ENCODE results near the gene MIA2. TPM values are rescaled to one million over a fixed set of nuclear protein-coding genes. Genes with fewer than 3 reads are reported as not detected.
"Not testable (repeated sequence)": the region's sequence is repeated elsewhere in the genome, so short reads cannot be mapped to it uniquely, and the experiment has no call there.

MIA2 gene
- total RNA-seq, 1 experiment from 2014 or later: 65.7 TPM

- Histone ChIP-seq H3K27ac (ENCODE audit: low read length) (no peak overlapping the region), H3K9me2 (replicated peaks; ENCODE audit: insufficient read depth, low read length) (no peaks in the 10 kb centered on the region), H3K79me2 (ENCODE audit: low read length) (peaks cover 13% of the 10 kb centered on the region), H3K9ac (ENCODE audit: low read length) (no peak overlapping the region), H3K4me3 (ENCODE audit: low read length) (no peak overlapping the region), H3K4me1 (ENCODE audit: low read length) (no peaks in the 10 kb centered on the region), H3K36me3 (ENCODE audit: insufficient read depth, low read length) (peaks cover 29% of the 10 kb centered on the region; the same call in 1 of the 2 replicates), H3K9me3 (ENCODE audit: low read length) (no peaks in the 10 kb centered on the region), H4K20me1 (ENCODE audit: insufficient read depth, low read depth, low read length) (no peaks in the 10 kb centered on the region), H2AFZ (ENCODE audit: low read length) (no peak overlapping the region), H3K27me3 (ENCODE audit: low read length) (no peaks in the 10 kb centered on the region), H3K4me2 (ENCODE audit: low read depth, low read length, poor library complexity, severe bottlenecking) (no peak overlapping the region)
- no peak for DNase-seq
These were observed 83.3 kb downstream of the MIA2 start for GRCh38 chr14:39316830-39317553.

DNA sequence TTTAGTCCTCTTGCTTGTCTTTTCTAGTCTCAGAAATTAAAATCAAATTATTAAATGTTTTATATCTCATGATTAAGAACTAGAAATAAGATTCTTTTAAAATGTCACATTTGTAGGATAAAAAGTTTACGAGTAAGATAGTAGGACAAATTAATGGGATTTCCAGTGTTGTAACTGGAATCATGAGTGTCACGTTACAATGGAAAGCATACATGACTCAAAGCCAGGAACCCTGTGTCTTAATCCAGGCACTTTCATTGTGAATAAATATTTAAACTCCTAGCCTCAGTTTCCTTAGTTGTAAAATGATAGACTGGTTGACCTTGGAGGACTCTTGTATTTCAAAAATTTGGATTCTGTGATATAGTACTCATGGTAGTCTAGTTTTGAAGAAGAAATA is 84.9 kb downstream of the MIA2 start:
- H3K36me3 ChIP-seq (ENCODE audit: insufficient read depth, low read length): peaks cover 29% of the 10 kb centered on the region; the same call in 1 of the 2 replicates
- no peak for DNase-seq
- no peaks in the 10 kb centered on the region for H3K4me1 ChIP-seq (ENCODE audit: low read length)

GRCh38 chr14:39319381-39319780 is 85.7 kb downstream of the MIA2 start:
- no peak overlapping the region for H2AFZ ChIP-seq (ENCODE audit: low read length)
- H3K9me3 ChIP-seq (ENCODE audit: low read length): no peaks in the 10 kb centered on the region
- H4K20me1 ChIP-seq (ENCODE audit: insufficient read depth, low read depth, low read length): no peaks in the 10 kb centered on the region
- no peak overlapping the region for H3K27ac ChIP-seq (ENCODE audit: low read length)
- H3K9ac ChIP-seq (ENCODE audit: low read length): no peak overlapping the region
- 0 out of 2 replicates have a peak, but pooled peaks cover 5% of the 10 kb centered on the region for H3K79me2 ChIP-seq (ENCODE audit: low read length)
- H3K36me3 ChIP-seq (ENCODE audit: insufficient read depth, low read length): peaks cover 29% of the 10 kb centered on the region; the same call in 1 of the 2 replicates
- H3K9me2 ChIP-seq (replicated peaks; ENCODE audit: insufficient read depth, low read length): no peaks in the 10 kb centered on the region
- H3K4me1 ChIP-seq (ENCODE audit: low read length): no peaks in the 10 kb centered on the region
- H3K27me3 ChIP-seq (ENCODE audit: low read length): no peaks in the 10 kb centered on the region
- H3K4me2 ChIP-seq (ENCODE audit: low read depth, low read length, poor library complexity, severe bottlenecking): no peak overlapping the region
- H3K4me3 ChIP-seq (ENCODE audit: low read length): no peak overlapping the region
- DNase-seq: no peak

More for the DNA sequence above, 84.9 kb downstream of the MIA2 start:
- Histone ChIP-seq H3K9me3 (ENCODE audit: low read length) (no peaks in the 10 kb centered on the region), H3K27me3 (ENCODE audit: low read length) (no peaks in the 10 kb centered on the region), H4K20me1 (ENCODE audit: insufficient read depth, low read depth, low read length) (no peaks in the 10 kb centered on the region), H3K4me2 (ENCODE audit: low read depth, low read length, poor library complexity, severe bottlenecking) (no peak overlapping the region), H2AFZ (ENCODE audit: low read length) (no peak overlapping the region), H3K4me3 (ENCODE audit: low read length) (no peak overlapping the region), H3K9ac (ENCODE audit: low read length) (no peak overlapping the region), H3K27ac (ENCODE audit: low read length) (no peak overlapping the region), H3K9me2 (replicated peaks; ENCODE audit: insufficient read depth, low read length) (no peaks in the 10 kb centered on the region), H3K79me2 (ENCODE audit: low read length) (peaks cover 8% of the 10 kb centered on the region; the same call in 1 of the 2 replicates)

- Histone ChIP-seq H3K4me2 (ENCODE audit: low read depth, low read length, poor library complexity, severe bottlenecking) (no peak overlapping the region), H4K20me1 (ENCODE audit: insufficient read depth, low read depth, low read length) (no peaks in the 10 kb centered on the region), H2AFZ (ENCODE audit: low read length) (no peak overlapping the region), H3K9me2 (replicated peaks; ENCODE audit: insufficient read depth, low read length) (no peaks in the 10 kb centered on the region), H3K9me3 (ENCODE audit: low read length) (no peaks in the 10 kb centered on the region), H3K79me2 (ENCODE audit: low read length) (0 out of 2 replicates have a peak, but pooled peaks cover 5% of the 10 kb centered on the region), H3K27ac (ENCODE audit: low read length) (no peak overlapping the region), H3K36me3 (ENCODE audit: insufficient read depth, low read length) (peaks cover 29% of the 10 kb centered on the region; the same call in 1 of the 2 replicates), H3K4me1 (ENCODE audit: low read length) (no peaks in the 10 kb centered on the region), H3K27me3 (ENCODE audit: low read length) (no peaks in the 10 kb centered on the region), H3K9ac (ENCODE audit: low read length) (no peak overlapping the region), H3K4me3 (ENCODE audit: low read length) (no peak overlapping the region)
- no peak for DNase-seq
These were observed 86.6 kb downstream of the MIA2 start for GRCh38 chr14:39320318-39320717.

DNA sequence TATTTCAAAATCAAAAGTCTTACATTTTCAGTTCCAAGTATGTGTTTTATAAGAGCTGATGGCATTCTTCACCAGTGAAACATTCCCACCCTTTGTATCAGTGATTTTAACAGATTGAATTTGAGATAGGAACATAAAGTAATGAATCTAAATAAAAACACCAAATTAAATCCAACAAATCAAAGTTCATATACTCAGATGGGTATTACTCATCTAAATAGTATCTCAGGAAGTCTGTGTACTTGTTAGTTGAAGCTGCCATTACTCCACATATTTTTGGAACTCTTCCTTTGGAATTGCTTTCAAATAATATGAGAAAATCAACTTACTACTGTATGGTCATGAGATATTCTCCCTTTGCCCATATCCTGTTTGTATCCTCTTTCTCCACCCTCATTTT is 89.1 kb downstream of the MIA2 start:
- no peak overlapping the region for H3K4me3 ChIP-seq (ENCODE audit: low read length)
- H4K20me1 ChIP-seq (ENCODE audit: insufficient read depth, low read depth, low read length): no peaks in the 10 kb centered on the region
- no peaks in the 10 kb centered on the region for H3K9me3 ChIP-seq (ENCODE audit: low read length)
- H3K9me2 ChIP-seq (replicated peaks; ENCODE audit: insufficient read depth, low read length): no peaks in the 10 kb centered on the region
- peaks cover 32% of the 10 kb centered on the region for H3K36me3 ChIP-seq (ENCODE audit: insufficient read depth, low read length)
- no peak overlapping the region for H3K4me2 ChIP-seq (ENCODE audit: low read depth, low read length, poor library complexity, severe bottlenecking)
- no peak overlapping the region for H3K27ac ChIP-seq (ENCODE audit: low read length)
- H3K27me3 ChIP-seq (ENCODE audit: low read length): no peaks in the 10 kb centered on the region
- DNase-seq: no peak
- H3K79me2 ChIP-seq (ENCODE audit: low read length): 0 out of 2 replicates have a peak, but pooled peaks cover 8% of the 10 kb centered on the region
- H2AFZ ChIP-seq (ENCODE audit: low read length): no peak overlapping the region
- H3K4me1 ChIP-seq (ENCODE audit: low read length): no peaks in the 10 kb centered on the region
- no peak overlapping the region for H3K9ac ChIP-seq (ENCODE audit: low read length)

- Histone ChIP-seq H3K4me2 (ENCODE audit: low read depth, low read length, poor library complexity, severe bottlenecking) (no peak overlapping the region), H3K4me3 (ENCODE audit: low read length) (no peak overlapping the region), H3K27ac (ENCODE audit: low read length) (no peak overlapping the region), H3K36me3 (ENCODE audit: insufficient read depth, low read length) (peaks cover 26% of the 10 kb centered on the region), H3K9ac (ENCODE audit: low read length) (no peak overlapping the region), H3K27me3 (ENCODE audit: low read length) (no peaks in the 10 kb centered on the region), H4K20me1 (ENCODE audit: insufficient read depth, low read depth, low read length) (no peaks in the 10 kb centered on the region), H3K9me2 (replicated peaks; ENCODE audit: insufficient read depth, low read length) (no peaks in the 10 kb centered on the region), H2AFZ (ENCODE audit: low read length) (no peak overlapping the region), H3K79me2 (ENCODE audit: low read length) (0 out of 2 replicates have a peak, but pooled peaks cover 11% of the 10 kb centered on the region), H3K4me1 (ENCODE audit: low read length) (no peaks in the 10 kb centered on the region), H3K9me3 (ENCODE audit: low read length) (no peaks in the 10 kb centered on the region)
- no peak for DNase-seq
These were observed 90.4 kb downstream of the MIA2 start for GRCh38 chr14:39324097-39324496.

DNA sequence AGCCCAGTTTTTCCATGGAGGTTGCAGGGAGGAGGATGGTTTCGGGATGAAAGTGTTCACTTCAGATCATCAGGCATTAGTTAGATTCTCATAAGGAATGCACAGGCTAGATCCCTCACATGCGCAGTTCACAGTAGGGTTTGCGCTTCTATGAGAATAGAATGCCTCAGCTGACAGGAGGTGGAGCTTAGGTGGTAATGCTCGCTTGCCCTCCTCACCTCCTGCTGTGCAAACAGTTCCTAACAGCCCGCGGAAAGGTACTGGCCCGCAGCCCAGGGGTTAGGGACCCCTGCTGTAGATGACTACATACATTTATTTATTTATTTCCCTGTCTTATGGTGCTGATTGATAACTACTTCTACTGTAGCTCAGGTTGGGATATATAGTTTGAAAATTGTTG is 105.3 kb downstream of the MIA2 start:
- H3K27ac ChIP-seq (ENCODE audit: low read length): no peak overlapping the region
- no peak overlapping the region for H2AFZ ChIP-seq (ENCODE audit: low read length)
- no peaks in the 10 kb centered on the region for H4K20me1 ChIP-seq (ENCODE audit: insufficient read depth, low read depth, low read length)
- no peaks in the 10 kb centered on the region for H3K9me3 ChIP-seq (ENCODE audit: low read length)
- DNase-seq: no peak
- H3K4me2 ChIP-seq (ENCODE audit: low read depth, low read length, poor library complexity, severe bottlenecking): no peak overlapping the region
- no peak overlapping the region for H3K4me3 ChIP-seq (ENCODE audit: low read length)
- no peaks in the 10 kb centered on the region; the same call in 1 of the 2 replicates for H3K36me3 ChIP-seq (ENCODE audit: insufficient read depth, low read length)
- no peaks in the 10 kb centered on the region for H3K4me1 ChIP-seq (ENCODE audit: low read length)
- peaks cover 23% of the 10 kb centered on the region; the same call in 1 of the 2 replicates for H3K79me2 ChIP-seq (ENCODE audit: low read length)
- no peaks in the 10 kb centered on the region for H3K27me3 ChIP-seq (ENCODE audit: low read length)
- H3K9ac ChIP-seq (ENCODE audit: low read length): no peak overlapping the region
- H3K9me2 ChIP-seq (replicated peaks; ENCODE audit: insufficient read depth, low read length): no peaks in the 10 kb centered on the region

- not testable (repeated sequence) for H3K9me2 ChIP-seq (replicated peaks; ENCODE audit: insufficient read depth, low read length); H3K36me3 ChIP-seq (ENCODE audit: insufficient read depth, low read length); H3K4me3 ChIP-seq (ENCODE audit: low read length); H4K20me1 ChIP-seq (ENCODE audit: insufficient read depth, low read depth, low read length); H3K27ac ChIP-seq (ENCODE audit: low read length); H2AFZ ChIP-seq (ENCODE audit: low read length); H3K9ac ChIP-seq (ENCODE audit: low read length); H3K4me2 ChIP-seq (ENCODE audit: low read depth, low read length, poor library complexity, severe bottlenecking); DNase-seq; H3K9me3 ChIP-seq (ENCODE audit: low read length); H3K4me1 ChIP-seq (ENCODE audit: low read length); H3K27me3 ChIP-seq (ENCODE audit: low read length)
- peaks cover 27% of the 10 kb centered on the region; the same call in 1 of the 2 replicates for H3K79me2 ChIP-seq (ENCODE audit: low read length)
These were observed 107.4 kb downstream of the MIA2 start for GRCh38 chr14:39341126-39341525.

Data from Karpas-422 (cell line).